Stomach smooth muscle (tissue), 2 donors: Measurements from ENCODE around the gene EPHA4.

Experiments used
- H3K27ac ChIP-seq: one replicate; pipeline ENCODE4 v1.7.0; 2013; ENCODE audit warnings: mild to moderate bottlenecking, low read length, inconsistent platforms
- H3K27me3 ChIP-seq, 2 donors: one replicate each; pipeline ENCODE4 v1.7.0; 2013; ENCODE audit warnings: low read length in 2 of 2; ENCODE audit not compliant: insufficient read depth in 2 of 2, control insufficient read depth in 1 of 2
- H3K36me3 ChIP-seq, 2 donors: one replicate each; pipeline ENCODE4 v1.7.0; 2013; ENCODE audit warnings: low read length in 2 of 2; ENCODE audit not compliant: control insufficient read depth in 2 of 2, insufficient read depth in 2 of 2
- H3K4me1 ChIP-seq: one replicate; pipeline ENCODE4 v1.7.0; 2013; ENCODE audit warnings: low read length; ENCODE audit not compliant: control insufficient read depth, insufficient read depth
- H3K4me3 ChIP-seq, 2 donors: one replicate each; pipeline ENCODE4 v1.7.0; 2013; ENCODE audit warnings: low read length in 2 of 2
- H3K9ac ChIP-seq, 2 donors: one replicate each; pipeline ENCODE4 v1.7.0; 2013; ENCODE audit warnings: low read length in 2 of 2, mild to moderate bottlenecking in 1 of 2
- H3K9me3 ChIP-seq, 2 donors: one replicate each; pipeline ENCODE4 v1.7.0; 2013; ENCODE audit warnings: low read length in 2 of 2; ENCODE audit not compliant: control insufficient read depth in 2 of 2
- donor health status: healthy.
- donor health status: Pancreatic carcinoma.

The EPHA4 gene

DNA sequence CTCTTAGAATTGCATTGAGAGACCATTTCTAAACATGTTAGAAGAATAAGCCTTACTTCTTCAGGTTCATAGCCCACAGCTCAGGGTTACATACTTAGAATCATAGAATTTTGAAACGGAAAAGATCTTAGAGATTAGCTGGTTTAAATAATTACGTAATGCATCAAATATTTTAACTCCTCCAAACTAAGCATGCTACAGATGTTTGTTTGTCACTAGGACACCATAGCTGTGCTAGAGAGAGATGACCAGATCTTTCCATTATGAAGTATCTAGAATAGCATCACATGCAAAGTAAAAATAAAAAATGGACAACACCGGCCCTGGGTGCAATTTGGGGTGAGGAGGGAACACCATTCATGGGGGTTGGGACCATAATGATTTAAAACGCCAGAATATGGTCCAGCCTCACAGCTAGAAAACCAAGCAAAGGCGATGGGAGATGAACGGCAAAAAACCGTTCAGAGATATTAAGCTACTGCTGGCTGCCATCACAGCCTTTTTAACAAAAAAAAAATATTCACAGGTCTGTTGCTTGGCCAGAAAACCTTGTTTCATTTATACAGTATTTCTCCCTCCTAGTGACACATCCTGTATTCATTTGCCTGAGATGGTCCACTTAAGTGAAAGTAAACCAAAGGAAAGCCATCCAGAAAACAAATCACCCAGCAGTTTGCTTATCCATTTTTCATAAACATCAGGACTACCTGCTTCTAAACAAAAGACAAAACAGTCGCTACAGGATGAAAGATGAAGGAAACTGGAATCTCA, 94.2 kb downstream of the EPHA4 start:
- H3K27ac ChIP-seq = no peak overlapping the region
- no peak overlapping the region for H3K9ac ChIP-seq
- no peak overlapping the region for H3K4me3 ChIP-seq
- no peaks in the 10 kb centered on the region for H3K27me3 ChIP-seq
- H3K4me1 ChIP-seq = peaks cover 9% of the 10 kb centered on the region
- H3K9me3 ChIP-seq = no peaks in the 10 kb centered on the region
- no peaks in the 10 kb centered on the region for H3K36me3 ChIP-seq

DNA sequence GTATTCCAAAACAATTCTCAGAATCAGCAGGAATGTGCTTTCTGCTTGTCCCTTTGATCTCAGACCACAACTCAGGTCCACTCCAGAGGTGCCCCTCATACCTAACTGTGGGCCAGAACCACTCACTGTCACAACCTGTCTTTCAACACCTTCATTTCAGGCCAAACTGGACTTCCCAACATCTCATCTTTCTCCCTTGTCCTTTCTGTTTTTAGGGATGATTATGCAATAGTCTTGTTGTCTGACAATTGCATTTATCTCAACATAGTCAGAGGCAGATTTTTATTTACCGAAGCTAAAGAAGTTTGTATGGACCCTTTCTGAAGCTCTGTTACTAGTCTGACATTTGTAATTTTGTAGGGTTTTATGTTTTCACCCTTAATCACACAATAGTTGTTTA, 95.9 kb downstream of the EPHA4 start:
- Histone ChIP-seq H3K4me3 (no peak overlapping the region), H3K9ac (no peak overlapping the region), H3K4me1 (peaks cover 9% of the 10 kb centered on the region), H3K27ac (no peak overlapping the region), H3K36me3 (no peaks in the 10 kb centered on the region), H3K27me3 (no peaks in the 10 kb centered on the region), H3K9me3 (no peaks in the 10 kb centered on the region)

- Histone ChIP-seq H3K36me3 (no peaks in the 10 kb centered on the region), H3K9me3 (no peaks in the 10 kb centered on the region), H3K27ac (no peak overlapping the region)
Observed at GRCh38 chr2:221473451-221473850, 98.7 kb downstream of the EPHA4 start.

GRCh38 chr2:221468317-221468716, 103.8 kb downstream of the EPHA4 start:
- H3K27me3 ChIP-seq = no peaks in the 10 kb centered on the region
- no peak overlapping the region for H3K27ac ChIP-seq

More at GRCh38 chr2:221473451-221473850, 98.7 kb downstream of the EPHA4 start:
- Histone ChIP-seq H3K9ac (no peak overlapping the region), H3K27me3 (no peaks in the 10 kb centered on the region), H3K4me1 (peaks cover 7% of the 10 kb centered on the region), H3K4me3 (no peak overlapping the region)

DNA sequence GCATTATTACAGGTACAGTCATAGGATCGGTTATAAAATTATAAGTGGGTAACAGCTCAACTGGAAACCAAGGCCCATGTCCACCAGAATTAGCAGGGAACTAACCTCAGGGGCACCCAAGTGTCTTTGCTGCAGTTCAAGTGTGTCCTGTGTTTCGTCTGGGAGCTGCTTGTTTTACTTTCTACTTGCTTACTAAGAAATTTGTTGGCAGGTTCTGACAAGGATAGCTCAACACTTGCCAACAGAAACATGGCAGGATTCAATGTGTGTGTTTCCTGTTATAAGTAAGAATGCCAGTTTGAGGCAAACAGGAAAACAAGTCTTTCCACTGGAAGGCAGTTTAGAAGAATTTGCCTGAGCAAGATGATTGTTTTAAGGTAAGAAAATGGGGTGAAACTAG, 104.5 kb downstream of the EPHA4 start:
- peaks cover 10% of the 10 kb centered on the region for H3K4me1 ChIP-seq
- no peaks in the 10 kb centered on the region for H3K27me3 ChIP-seq
- H3K27ac ChIP-seq = peak overlapping the region; percentile 19
- no peak overlapping the region for H3K9ac ChIP-seq
- no peak overlapping the region for H3K4me3 ChIP-seq
- H3K36me3 ChIP-seq = no peaks in the 10 kb centered on the region
- no peaks in the 10 kb centered on the region for H3K9me3 ChIP-seq

More at GRCh38 chr2:221468317-221468716, 103.8 kb downstream of the EPHA4 start:
- peaks cover 10% of the 10 kb centered on the region for H3K4me1 ChIP-seq
- no peak overlapping the region for H3K9ac ChIP-seq
- H3K36me3 ChIP-seq = no peaks in the 10 kb centered on the region
- no peak overlapping the region for H3K4me3 ChIP-seq
- H3K9me3 ChIP-seq = no peaks in the 10 kb centered on the region

- Histone ChIP-seq H3K4me1 (peaks cover 10% of the 10 kb centered on the region), H3K9me3 (no peaks in the 10 kb centered on the region), H3K9ac (no peak overlapping the region), H3K4me3 (no peak overlapping the region), H3K27ac (no peak overlapping the region), H3K27me3 (no peaks in the 10 kb centered on the region), H3K36me3 (no peaks in the 10 kb centered on the region)
Observed at GRCh38 chr2:221466744-221467143, 105.4 kb downstream of the EPHA4 start.

DNA sequence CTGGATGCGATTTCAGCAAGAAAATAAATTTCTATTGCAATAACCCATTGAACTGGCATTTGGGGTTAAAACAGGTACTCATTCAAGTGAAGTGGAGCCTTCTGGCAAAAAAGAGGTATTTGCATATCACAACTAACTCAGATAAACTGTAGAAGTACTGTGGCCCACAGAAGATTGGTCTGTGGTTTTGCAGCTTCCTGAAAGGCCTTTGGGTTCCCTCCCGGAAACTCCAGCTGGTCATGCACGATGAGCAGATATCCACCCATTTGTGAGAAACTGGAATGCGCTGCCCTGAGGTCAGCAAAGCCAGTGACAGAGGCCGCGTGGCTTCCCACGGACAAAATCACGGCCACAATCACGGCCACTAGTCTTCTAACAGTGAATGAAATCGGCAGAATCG, 106.3 kb downstream of the EPHA4 start:
- Histone ChIP-seq H3K27me3 (no peaks in the 10 kb centered on the region), H3K4me1 (peaks cover 10% of the 10 kb centered on the region), H3K9me3 (no peaks in the 10 kb centered on the region), H3K36me3 (no peaks in the 10 kb centered on the region), H3K9ac (no peak overlapping the region), H3K4me3 (no peak overlapping the region), H3K27ac (no peak overlapping the region)

DNA sequence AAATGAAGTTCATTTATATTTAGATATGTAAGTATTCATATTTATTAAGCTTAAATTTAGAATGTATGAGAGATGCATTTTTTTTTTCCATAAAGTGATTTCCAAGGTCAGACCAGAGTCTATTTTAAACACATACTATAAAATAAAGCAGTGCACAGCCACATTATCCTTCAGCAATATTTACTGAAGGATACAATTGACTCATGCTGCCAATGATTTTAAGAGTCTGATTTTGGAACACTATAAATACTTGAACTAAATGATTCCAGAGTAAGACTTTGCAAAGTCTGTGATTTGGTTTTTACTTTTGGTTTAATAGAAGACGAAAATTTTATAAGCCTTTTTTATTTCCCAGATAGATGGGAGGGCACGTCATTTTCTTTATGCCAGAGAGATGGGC, 107.1 kb downstream of the EPHA4 start:
- no peaks in the 10 kb centered on the region for H3K36me3 ChIP-seq
- H3K9me3 ChIP-seq = no peaks in the 10 kb centered on the region
- no peak overlapping the region for H3K27ac ChIP-seq
- H3K4me1 ChIP-seq = peaks cover 10% of the 10 kb centered on the region
- no peak overlapping the region for H3K4me3 ChIP-seq
- no peak overlapping the region for H3K9ac ChIP-seq
- no peaks in the 10 kb centered on the region for H3K27me3 ChIP-seq

DNA sequence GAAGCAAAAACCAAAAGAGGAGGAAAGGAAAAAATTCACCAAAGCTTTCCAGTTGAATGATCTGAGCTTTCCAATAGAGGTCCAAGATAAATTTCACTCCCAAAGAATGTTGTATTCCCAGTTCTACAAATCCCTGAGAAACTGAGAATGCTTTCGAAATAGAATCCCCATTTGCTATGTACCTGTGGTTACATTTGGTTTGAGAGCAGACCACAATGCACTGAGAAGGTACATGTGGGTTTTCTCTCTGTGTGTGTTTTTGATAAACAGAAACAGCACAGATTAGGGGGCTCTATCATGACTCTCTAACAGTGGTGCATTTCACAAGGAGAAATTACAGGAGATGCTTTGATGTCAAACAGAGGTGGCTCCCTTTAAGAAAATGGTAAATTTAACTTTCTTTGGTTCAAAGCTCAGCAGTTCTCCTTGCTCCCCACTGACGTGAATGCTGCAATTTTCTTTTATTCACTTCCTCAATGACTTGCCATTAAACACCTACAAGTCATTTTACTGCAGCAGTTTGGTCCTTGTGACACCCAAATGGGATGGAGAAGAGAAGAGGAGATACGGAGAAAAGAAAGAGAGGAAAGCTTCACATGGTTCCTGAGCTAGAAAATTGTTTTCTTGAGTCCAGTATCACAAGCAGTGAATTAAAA, 108.7 kb downstream of the EPHA4 start:
- Histone ChIP-seq H3K36me3 (no peaks in the 10 kb centered on the region), H3K4me1 (peaks cover 10% of the 10 kb centered on the region), H3K27ac (no peak overlapping the region), H3K9me3 (no peaks in the 10 kb centered on the region), H3K27me3 (no peaks in the 10 kb centered on the region), H3K9ac (no peak overlapping the region), H3K4me3 (no peak overlapping the region)

DNA sequence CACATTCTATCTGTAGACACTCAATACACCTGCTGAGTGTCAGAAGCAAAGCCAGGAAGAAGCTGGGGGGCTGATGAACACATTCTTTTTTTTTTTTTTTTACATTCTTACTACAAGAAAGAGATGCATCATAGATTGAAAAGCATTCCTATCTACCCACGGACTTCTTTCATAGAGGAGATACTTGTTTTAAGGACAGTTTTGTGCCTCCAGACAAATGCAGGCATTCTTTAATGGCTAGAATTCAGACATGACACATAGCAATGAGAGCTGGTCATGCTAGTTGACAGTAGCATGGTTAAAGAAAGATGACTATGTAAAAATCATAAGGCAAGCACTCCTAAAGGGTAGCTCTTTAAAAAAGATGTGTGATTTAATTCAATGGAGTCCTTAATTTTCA, 110.2 kb downstream of the EPHA4 start:
- no peaks in the 10 kb centered on the region for H3K27me3 ChIP-seq
- H3K9ac ChIP-seq = no peak overlapping the region
- H3K27ac ChIP-seq = no peak overlapping the region
- H3K9me3 ChIP-seq = no peaks in the 10 kb centered on the region
- no peak overlapping the region for H3K4me3 ChIP-seq
- H3K36me3 ChIP-seq = no peaks in the 10 kb centered on the region
- peaks cover 3% of the 10 kb centered on the region for H3K4me1 ChIP-seq

DNA sequence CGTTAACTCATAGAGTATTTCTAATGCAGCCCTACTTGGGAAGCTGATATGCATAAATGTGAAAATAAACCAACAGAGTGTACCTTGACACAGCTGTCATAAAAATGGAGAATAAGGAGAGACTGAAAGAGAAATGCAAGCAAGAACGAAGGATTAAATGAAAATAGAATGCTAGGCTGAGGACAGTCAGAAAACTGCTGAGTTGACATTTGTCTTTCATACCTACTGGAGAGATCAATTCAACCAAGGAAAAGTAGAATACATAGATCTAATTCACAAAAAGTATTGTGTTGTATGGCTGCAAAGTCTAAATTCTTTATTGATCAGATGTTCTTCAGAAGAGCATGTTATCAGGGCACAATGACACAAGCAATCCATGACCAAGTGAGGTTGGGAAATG, 112.0 kb downstream of the EPHA4 start:
- Histone ChIP-seq H3K9ac (no peak overlapping the region), H3K36me3 (peaks cover 1 to 3% of the 10 kb centered on the region in 2 donors), H3K27me3 (no peaks in the 10 kb centered on the region), H3K9me3 (no peaks in the 10 kb centered on the region), H3K27ac (no peak overlapping the region), H3K4me3 (no peak overlapping the region), H3K4me1 (no peaks in the 10 kb centered on the region)
